ENCODE measurements around the gene B3GNT8. TPM values are rescaled to one million over a fixed set of nuclear protein-coding genes. Genes with fewer than 3 reads are reported as not detected.

Gene B3GNT8
- total RNA-seq, 1 donor = 0.86 TPM

DNA sequence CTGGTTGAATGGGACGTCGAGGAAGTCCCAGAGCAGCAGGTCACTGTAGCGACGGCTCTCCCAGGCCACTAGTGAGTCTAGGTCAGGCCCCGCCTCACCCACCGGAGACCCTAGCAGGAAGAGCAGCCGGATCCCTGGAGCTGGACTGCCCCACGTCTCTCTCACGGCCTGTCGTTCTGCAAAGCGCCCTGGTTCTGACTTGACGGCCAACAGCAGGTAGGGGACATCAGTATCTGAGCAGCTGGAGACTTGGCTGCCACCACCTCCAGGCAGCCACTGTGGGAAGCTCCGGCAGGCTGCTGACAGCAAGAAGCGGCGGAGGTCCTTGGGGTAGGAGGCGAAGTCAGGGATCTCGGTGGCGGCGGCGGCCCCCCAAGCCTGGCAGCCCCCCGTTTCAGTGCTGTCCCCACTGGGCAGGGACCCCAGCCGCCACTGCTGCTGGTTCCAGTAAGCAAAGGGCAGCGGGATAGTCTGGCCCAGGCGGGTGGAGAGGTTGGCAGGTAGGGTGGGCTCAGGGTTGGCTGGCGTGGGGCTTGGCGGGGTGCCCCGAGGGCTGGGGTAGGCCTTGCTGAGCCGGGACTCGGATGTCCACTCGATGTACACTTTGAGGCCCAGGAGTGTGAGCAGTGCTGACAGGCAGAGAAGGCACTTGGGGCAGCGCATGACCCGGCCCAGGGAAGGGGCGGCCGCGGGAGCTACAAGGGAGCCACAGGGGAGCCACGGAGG, 895 bp downstream of the B3GNT8 start:
- TF ChIP-seq CTCF (IDR thresholded peaks at IDR 0.05; ENCODE audit: insufficient read depth, low read depth, low read length) = no peak
- peak overlapping the region; percentile 61 for H3K4me3 ChIP-seq (ENCODE audit: low read depth, low read length)
- DNase-seq (ENCODE audit: low read depth) = no peak

DNA sequence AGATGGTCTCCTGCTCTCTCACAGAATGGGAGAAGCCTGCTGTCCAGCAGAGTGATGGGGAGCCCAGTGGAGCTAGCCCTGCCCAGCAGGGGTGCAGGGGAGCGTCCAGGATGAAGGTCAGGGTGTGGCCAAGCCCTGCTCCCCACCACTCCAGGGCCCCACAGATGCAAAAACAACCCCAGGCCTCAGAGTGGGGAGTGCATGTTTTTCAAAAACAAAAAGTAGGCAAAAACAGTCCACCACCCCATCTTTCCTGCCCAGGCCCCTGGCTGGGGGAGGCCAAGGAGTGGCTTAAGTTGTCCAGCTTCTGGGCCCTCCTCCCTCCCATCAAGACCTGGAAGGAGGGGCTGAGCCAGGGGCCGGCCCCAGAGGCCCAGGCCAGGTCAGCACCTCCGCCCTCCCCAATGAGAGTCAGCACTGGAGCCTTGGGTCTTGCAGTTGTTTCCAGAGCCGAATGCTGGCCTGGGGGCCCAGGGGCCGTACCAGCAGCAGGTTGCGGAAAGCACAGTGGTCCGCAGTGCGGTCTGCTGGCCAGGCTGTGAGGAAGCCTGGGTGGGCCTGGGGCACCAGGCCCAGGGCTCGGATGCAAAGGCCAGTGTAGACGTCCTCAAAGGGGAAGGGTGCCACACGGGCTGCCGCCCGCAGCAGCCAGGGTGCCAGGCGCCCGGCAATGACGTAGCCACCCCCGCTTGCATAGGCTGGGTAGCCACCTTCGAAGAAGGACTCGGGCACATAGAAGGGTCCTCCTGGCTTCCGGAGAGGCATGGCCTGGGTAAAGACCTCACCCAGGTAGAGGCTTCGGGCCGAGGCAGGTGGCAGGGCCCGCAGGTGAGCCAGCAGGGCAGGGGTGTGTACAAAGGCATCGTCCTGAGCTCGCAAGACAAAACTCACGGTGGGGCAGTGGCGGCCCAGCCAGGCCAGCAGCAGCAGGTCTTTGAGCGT, 1.7 kb downstream of the B3GNT8 start:
- no peak overlapping the region for H3K4me3 ChIP-seq (ENCODE audit: low read depth, low read length)
- DNase-seq (ENCODE audit: low read depth) = no peak
- TF ChIP-seq CTCF (IDR thresholded peaks at IDR 0.05; ENCODE audit: insufficient read depth, low read depth, low read length) = no peak

DNA sequence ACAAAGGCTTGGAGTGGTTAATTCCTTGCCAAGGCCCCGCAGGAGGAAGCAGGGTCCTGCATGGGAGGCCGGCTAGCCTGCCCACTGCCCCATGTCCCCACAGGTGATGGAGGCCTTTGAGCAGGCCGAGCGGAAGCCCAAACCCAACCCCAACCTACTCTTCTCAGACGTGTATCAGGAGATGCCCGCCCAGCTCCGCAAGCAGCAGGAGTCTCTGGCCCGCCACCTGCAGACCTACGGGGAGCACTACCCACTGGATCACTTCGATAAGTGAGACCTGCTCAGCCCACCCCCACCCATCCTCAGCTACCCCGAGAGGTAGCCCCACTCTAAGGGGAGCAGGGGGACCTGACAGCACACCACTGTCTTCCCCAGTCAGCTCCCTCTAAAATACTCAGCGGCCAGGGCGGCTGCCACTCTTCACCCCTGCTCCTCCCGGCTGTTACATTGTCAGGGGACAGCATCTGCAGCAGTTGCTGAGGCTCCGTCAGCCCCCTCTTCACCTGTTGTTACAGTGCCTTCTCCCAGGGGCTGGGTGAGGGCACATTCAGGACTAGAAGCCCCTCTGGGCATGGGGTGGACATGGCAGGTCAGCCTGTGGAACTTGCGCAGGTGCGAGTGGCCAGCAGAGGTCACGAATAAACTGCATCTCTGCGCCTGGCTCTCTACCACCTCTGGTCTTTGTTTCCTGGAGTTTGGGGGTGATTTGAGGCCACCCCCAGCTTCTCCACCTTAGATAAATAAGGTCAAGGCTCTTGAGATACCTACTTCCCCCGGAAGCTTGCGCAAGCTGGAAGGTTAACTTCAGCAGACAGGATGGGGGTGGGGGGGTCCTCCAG, 2.6 kb downstream of the B3GNT8 start:
- no peak overlapping the region for H3K4me3 ChIP-seq (ENCODE audit: low read depth, low read length)
- no peak for DNase-seq (ENCODE audit: low read depth)
- no peak for TF ChIP-seq CTCF (IDR thresholded peaks at IDR 0.05; ENCODE audit: insufficient read depth, low read depth, low read length)

GRCh38 chr19:41422955-41423354, 4.2 kb downstream of the B3GNT8 start:
- H3K4me3 ChIP-seq (ENCODE audit: low read depth, low read length) = no peak overlapping the region
- no peak for DNase-seq (ENCODE audit: low read depth)
- no peak for TF ChIP-seq CTCF (IDR thresholded peaks at IDR 0.05; ENCODE audit: insufficient read depth, low read depth, low read length)

DNA sequence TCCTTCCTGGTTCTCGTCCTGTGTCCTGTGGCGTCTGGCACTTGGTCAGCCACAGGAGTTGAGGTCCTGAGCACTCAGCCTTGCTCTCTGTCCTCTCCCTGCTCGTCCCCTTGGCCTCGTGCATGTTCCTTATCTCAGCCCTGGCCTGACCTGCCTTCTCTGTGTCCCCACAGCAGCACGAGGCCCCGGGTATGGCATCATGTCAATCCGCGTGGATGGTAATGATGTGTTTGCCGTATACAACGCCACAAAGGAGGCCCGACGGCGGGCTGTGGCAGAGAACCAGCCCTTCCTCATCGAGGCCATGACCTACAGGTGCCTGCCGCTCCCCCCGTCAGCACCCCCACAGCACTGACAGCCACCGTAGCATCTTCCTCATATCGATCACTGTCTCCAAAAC, 4.7 kb downstream of the B3GNT8 start:
- DNase-seq (ENCODE audit: low read depth) = no peak
- TF ChIP-seq CTCF (IDR thresholded peaks at IDR 0.05; ENCODE audit: insufficient read depth, low read depth, low read length) = no peak
- H3K4me3 ChIP-seq (ENCODE audit: low read depth, low read length) = no peak overlapping the region

DNA sequence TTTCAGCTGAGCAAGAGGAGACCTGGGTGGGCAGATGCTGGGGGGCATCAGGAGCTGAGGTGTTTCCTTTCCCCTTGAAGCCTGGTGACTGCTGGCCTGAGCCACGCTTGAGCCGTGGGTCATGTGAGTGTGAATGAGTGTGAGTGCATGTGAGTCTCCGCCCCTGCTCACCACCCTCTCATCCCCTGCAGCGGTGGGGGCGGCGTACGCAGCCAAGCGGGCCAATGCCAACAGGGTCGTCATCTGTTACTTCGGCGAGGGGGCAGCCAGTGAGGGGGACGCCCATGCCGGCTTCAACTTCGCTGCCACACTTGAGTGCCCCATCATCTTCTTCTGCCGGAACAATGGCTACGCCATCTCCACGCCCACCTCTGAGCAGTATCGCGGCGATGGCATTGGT, 5.2 kb downstream of the B3GNT8 start:
- DNase-seq (ENCODE audit: low read depth) = no peak
- no peak overlapping the region for H3K4me3 ChIP-seq (ENCODE audit: low read depth, low read length)
- no peak for TF ChIP-seq CTCF (IDR thresholded peaks at IDR 0.05; ENCODE audit: insufficient read depth, low read depth, low read length)
